ENCODE data around the gene AGBL4.
A peak's percentile ranks its signal among the peaks of the same experiment; 100 is the strongest.

The AGBL4 gene

GRCh38 chr1:48726557-48727215 is 1297.1 kb downstream of the AGBL4 start:
- DNase-seq (ENCODE audit: low read depth, low spot score): no peak

GRCh38 chr1:48726139-48726538 is 1297.6 kb downstream of the AGBL4 start:
- no peak for DNase-seq (ENCODE audit: low read depth, low spot score)

GRCh38 chr1:48725341-48726046 is 1298.3 kb downstream of the AGBL4 start:
- no peak for DNase-seq (ENCODE audit: low read depth, low spot score)

GRCh38 chr1:48720929-48721328 is 1302.8 kb downstream of the AGBL4 start:
- DNase-seq (ENCODE audit: low read depth, low spot score): no peak

- no peak for DNase-seq (ENCODE audit: low read depth, low spot score)
These were observed 1305.0 kb downstream of the AGBL4 start for GRCh38 chr1:48718705-48719104.

DNA sequence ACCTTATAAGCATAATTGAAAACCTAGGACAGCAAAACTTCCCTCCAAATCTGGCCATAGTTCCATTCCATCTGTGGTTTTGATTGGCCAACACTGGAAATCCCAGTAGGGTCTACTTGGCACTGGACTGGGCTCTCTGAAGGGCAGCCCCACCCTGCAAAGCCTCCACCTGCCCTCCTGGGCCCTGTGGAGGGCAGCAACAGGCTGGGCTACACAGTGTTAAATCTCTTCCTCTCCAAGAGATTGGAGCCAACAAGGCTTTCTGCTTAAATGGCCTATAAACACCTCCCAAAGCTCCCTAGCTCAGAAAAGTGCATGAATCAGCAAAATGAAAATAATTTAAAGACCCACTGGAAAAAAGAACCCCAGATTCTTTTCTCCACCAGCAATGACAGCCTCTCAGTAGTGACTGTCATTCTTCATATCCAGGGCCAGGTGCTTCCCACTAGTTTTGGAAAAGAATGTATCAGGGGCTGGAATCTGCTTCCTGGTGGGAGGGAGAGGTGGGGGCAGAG is 1305.6 kb downstream of the AGBL4 start:
- DNase-seq (ENCODE audit: low read depth, low spot score): no peak

DNA sequence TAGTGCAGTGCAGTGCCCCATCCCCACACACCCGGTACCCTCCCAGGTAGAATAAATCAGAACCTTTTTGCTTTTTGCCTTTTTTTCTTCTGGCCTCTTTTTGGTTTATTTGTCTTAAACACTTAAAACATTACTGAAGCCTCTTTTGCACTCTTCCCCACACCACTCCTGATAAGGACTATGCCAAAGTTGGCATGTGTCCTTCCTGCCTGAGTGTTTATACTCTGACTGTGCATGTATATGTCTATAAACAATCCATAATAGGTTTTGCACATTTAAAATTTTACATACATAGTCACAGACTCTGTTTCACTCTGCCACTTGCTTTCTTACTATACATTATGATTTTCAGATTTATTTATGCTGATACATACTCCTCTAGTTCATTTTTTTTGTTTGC is 1306.7 kb downstream of the AGBL4 start:
- DNase-seq (ENCODE audit: low read depth, low spot score): no peak

DNA sequence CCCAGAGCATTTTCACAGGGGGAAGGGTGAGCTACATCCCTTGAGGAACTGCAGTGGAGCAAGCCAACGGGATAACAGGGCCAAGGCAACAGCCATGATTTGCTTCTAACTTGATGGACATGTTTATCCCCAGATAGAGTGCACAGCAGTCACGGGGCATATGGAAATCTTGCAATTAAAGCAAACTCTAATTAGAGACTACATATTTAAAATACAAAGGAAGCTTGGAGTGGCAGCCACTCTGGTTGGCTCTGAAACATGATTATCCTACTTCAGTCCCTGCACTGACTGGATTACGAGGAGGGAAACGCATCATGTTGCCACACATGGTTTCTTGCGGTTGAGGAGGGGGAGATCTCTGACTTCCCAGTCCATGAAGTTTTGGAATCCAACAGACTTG is 1307.8 kb downstream of the AGBL4 start:
- DNase-seq (ENCODE audit: low read depth, low spot score): no peak

- DNase-seq (ENCODE audit: low read depth, low spot score): no peak
These were observed 1312.8 kb downstream of the AGBL4 start for GRCh38 chr1:48710915-48711314.

DNA sequence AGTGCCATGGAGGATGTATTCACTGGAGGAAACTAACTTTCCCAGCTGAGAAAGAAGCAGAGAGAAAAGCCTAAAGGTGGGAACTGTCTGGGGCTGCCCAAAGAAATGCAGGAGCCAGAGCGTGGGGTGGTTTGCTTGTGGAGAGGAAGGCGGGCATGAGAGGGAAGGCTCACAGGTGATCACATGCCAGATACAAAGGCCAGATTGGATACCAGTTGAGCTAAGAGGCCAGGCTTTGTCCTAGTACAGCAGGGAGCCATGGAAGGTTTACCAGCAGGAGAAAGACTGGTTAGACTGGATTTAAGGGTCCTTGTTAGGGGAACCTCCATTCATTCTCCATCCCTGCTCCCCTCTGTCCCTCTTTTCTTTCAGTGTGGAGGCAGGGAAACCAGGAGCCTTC is 1313.4 kb downstream of the AGBL4 start:
- DNase-seq (ENCODE audit: low read depth, low spot score): no peak

DNA sequence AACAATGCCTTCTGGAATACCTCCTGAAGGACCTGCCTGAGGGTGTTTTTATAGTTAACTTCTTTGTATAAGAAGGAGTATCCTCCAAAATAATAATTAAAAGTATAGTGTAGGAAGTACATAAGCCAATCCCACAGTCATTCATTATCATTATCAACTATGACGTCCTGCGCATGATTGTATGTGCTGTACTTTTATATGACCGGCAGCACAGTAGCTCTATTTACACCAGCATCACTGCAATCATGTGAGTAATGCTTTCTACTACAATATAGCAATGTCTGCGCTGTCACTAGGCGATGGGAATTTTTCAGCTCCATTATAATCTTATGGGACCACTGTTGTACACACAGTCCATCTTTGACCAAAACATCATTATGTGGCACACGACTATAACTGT is 1319.0 kb downstream of the AGBL4 start:
- DNase-seq (ENCODE audit: low read depth, low spot score): no peak

DNA sequence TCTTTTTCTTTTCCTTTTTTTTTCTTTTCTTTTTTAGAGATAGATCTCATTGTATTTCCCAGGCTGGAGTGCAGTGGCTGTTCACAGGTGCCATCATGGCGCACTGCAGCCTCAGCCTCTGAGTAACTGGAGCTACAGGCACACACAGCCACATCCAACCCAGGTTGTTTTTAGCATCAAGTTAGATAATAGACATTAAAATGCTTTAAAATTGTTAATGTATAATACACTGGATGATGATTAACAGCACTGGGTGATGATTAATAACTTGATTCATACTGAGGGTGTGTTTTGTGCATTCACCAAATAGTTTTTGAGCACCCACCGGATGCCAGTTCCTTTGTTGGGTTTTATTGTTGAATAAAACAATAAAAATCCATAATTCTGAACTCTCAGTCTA is 1322.3 kb downstream of the AGBL4 start:
- DNase-seq (ENCODE audit: low read depth, low spot score): no peak

DNA sequence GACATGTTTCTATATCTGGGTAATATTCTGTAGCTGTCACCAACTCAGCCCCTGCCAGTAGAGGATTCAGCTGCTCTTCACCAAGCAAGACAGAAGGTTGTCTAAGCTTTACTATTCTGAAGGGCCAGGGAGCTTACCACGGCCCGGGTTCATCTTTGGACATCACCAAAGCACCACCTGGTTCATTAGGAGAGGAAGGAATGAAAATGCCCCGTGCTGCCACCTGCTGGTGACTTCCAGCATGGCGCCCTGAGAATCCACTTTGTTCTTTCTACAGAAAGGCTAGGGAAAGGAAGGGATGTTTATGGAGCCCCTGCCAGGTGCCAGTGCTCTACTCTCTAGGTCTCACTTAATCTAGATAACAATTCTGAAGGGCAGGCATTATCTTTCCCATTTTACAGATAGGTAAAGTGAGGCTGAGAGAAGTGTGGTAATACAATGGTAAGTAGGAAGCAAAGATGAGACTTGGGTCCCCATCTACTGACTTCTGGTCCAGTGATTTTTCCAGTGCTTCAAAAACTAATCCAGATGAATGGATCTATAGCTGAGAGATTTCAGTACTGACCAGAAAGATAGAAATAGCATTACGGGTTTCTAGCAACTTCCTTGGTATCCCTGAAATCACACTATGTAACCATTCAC is 1326.6 kb downstream of the AGBL4 start:
- DNase-seq (ENCODE audit: low read depth, low spot score): peak; percentile 83

DNA sequence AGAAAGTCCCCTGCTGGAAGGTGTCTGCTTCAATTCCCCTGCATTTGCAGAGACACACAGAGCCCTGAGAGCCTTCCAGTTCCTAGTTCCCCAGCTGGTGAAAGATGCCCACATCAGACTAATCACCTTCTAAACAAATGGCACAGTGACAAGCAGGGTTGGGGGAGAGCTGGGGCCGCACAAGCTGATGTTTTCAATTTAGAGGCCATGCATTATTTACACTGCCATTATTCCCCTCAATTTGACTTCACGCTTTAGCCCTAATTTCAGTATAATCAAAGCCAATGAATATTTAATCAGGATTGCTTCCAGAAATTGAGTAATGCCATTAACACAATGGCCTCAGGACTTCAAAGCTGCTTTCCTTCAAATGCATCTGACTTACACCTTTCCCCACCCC is 1328.6 kb downstream of the AGBL4 start:
- DNase-seq (ENCODE audit: low read depth, low spot score): no peak

DNA sequence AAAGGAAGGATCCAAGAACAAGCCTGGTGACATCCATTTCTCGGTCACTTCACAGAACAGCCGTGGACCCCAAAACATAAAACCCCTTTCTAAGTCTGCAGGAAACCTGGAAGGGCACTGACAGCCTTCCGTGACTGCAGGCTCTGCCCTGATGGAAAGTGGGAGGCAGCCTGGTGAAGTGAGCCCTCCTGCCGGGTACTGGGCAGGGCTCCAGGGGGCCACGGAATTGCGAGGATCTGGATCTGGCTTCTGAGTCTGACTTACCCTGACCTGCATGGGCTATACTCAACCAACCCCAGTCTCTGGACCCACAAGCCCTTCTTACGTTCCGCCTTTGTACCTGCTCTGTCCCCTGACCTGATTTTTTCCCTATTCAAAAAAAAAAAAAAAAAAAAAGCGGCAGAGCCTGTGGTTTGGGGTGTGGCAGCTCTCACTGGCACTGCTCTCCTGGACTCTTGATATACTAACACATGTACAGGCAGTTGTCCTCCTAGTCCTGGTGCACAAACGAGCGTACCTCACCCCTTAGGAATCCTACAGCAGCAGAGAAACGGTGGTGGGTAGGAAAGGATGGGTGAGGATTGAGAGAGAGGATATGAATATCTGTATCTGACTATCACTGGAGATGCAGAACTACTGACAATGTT is 1330.0 kb downstream of the AGBL4 start:
- DNase-seq (ENCODE audit: low read depth, low spot score): no peak

DNA sequence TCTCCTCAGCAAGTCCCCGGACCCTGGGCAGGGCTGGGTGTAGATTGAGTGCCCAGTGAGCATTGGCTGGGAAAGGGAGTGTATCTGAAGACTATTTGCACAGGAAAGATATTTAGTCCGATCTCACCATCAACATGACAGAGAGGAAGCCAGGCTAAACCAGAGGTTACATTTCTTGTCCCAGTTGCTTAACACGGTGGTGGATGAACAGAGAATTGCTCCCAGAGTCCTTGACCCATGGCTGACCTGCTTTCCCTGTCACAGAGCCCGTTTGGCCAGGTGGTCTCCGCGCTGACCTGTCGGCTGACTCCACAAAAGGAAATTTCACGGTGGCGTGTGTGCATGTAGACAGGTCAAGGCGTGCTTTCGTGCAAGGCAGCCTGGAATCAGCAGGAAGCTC is 1330.6 kb downstream of the AGBL4 start:
- DNase-seq (ENCODE audit: low read depth, low spot score): no peak

GRCh38 chr1:48692235-48692634 is 1331.5 kb downstream of the AGBL4 start:
- no peak for DNase-seq (ENCODE audit: low read depth, low spot score)

GRCh38 chr1:48691429-48692001 is 1332.2 kb downstream of the AGBL4 start:
- no peak for DNase-seq (ENCODE audit: low read depth, low spot score)

- no peak for DNase-seq (ENCODE audit: low read depth, low spot score)
These were observed 1335.5 kb downstream of the AGBL4 start for GRCh38 chr1:48688102-48688760.

DNA sequence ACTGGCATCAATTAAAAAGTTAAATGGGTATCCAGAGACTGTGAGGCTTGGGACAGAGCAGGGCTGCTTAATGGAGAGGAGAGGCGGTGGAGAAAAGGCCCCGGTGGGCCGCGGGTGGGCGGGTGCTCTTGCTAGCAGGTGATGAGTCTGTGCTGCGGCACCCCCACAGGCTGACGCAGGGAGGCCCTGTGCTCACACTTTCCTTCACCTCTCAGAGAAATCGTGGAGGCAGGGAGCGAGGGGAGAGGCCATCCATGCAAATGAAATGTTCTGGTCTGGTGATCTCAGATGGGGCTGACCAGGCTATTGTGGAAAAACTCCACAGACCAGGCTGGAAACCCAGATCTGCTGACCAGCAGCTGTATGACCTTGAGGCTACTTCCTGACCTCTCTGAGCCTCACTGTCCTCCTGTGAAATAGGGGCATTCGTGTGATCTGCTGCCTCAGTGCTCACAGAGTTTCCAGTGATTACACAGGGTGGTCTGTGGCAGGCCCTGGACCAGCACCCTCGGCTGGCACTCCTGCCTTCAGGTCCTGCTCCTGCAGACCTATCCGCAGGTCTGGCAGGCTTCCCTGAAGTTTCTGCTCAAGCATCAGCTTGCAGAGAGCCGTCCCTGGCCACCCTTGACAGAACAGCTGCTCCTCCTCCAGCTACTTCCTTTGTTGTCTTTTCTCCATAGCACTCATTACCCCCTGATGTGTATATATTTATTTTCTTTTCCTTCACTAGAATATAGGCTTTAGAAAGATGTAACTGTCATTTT is 1336.3 kb downstream of the AGBL4 start:
- no peak for DNase-seq (ENCODE audit: low read depth, low spot score)

GRCh38 chr1:48686159-48686558 is 1337.6 kb downstream of the AGBL4 start:
- DNase-seq (ENCODE audit: low read depth, low spot score): no peak
